Thoracic aorta (tissue), 2 donors: Measurements from ENCODE around the gene KCNQ5. TPM values are rescaled to one million over a fixed set of nuclear protein-coding genes. Genes with fewer than 3 reads are reported as not detected.

Source experiments
- ATAC-seq: fragments of 150-250 bp; one replicate; pipeline ENCODE4 v1.8.0; 2017; ENCODE audit warnings: low read depth; ENCODE audit not compliant: insufficient number of reproducible peaks, low FRiP score
- DNase-seq: peaks from one replicate; pipeline ENCODE4 v3.0.0-alpha.2; 2020; ENCODE audit warnings: low spot score
- H3K27ac ChIP-seq, 2 donors: fragments of 200-600 bp; sonication (generic); 1 replicate in 1 of 2; 2 replicates in 1 of 2; pipeline ENCODE4 v1.5.1; 2016; ENCODE audit warnings: mild to moderate bottlenecking in 2 of 2, moderate library complexity in 2 of 2
- H3K27me3 ChIP-seq: fragments of 200-600 bp; sonication (generic); replicated peaks from 2 replicates; pipeline ENCODE4 v1.6.0; 2016; ENCODE audit warnings: mild to moderate bottlenecking; ENCODE audit not compliant: insufficient read depth
- H3K36me3 ChIP-seq: fragments of 200-600 bp; sonication (generic); one replicate; pipeline ENCODE4 v1.5.1; 2016
- H3K4me1 ChIP-seq, 2 donors: fragments of 200-600 bp; sonication (generic); 1 replicate in 1 of 2; 2 replicates in 1 of 2; pipeline versions ENCODE4 v1.5.1 to v1.6.0; 2016; ENCODE audit warnings: low read depth in 2 of 2, mild to moderate bottlenecking in 1 of 2; ENCODE audit not compliant: control insufficient read depth in 1 of 2
- H3K4me3 ChIP-seq: fragments of 200-600 bp; sonication (generic); 2 replicates; pipeline ENCODE4 v1.5.1; 2016; ENCODE audit warnings: mild to moderate bottlenecking
- H3K9me3 ChIP-seq: fragments of 200-600 bp; sonication (generic); 2 replicates; pipeline ENCODE4 v1.5.1; 2016
- total RNA-seq, 2 donors: library from RNA; depleted of rRNA; stranded (reverse); fragments of >200 nt; gene quantifications; one replicate each; pipeline versions ENCODE4 v1.1.0 to v1.2.3, GENCODE V29; 2016
- TF ChIP-seq, protein P1 (sequence below): fragments of 200-600 bp; sonication (generic); IDR thresholded peaks from one replicate; pipeline ENCODE4 v1.5.1; 2019; ENCODE audit warnings: antibody characterized with exemption

KCNQ5 gene
- total RNA-seq, 2 donors from 2014 or later, result 7.3 to 8.5 TPM

DNA sequence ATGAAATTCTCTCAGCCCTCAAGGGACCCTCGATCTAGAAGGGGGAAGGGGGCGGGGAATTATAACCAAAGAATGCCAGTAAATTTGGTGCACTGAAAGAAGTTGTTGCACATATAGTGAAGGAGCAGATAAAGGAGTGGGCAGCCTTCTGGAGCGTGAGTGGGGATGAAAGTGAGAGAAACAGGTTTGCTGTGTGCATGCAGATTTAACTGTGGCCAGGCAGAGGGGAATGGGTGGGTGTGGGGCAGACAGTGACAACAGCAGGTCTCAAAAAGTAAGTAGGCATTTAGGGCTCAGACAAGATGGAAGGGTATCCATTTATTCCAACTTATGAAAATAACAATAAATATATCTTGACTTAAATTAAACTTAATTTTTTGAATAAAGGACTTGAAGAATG, 149.1 kb downstream of the KCNQ5 start:
- ATAC-seq (no peak), DNase-seq (no peak)
- H3K9me3 ChIP-seq, result no peaks in the 10 kb centered on the region
- H3K4me3 ChIP-seq, result no peak overlapping the region
- H3K4me1 ChIP-seq, result no peaks in the 10 kb centered on the region
- TF ChIP-seq, protein P1, sequence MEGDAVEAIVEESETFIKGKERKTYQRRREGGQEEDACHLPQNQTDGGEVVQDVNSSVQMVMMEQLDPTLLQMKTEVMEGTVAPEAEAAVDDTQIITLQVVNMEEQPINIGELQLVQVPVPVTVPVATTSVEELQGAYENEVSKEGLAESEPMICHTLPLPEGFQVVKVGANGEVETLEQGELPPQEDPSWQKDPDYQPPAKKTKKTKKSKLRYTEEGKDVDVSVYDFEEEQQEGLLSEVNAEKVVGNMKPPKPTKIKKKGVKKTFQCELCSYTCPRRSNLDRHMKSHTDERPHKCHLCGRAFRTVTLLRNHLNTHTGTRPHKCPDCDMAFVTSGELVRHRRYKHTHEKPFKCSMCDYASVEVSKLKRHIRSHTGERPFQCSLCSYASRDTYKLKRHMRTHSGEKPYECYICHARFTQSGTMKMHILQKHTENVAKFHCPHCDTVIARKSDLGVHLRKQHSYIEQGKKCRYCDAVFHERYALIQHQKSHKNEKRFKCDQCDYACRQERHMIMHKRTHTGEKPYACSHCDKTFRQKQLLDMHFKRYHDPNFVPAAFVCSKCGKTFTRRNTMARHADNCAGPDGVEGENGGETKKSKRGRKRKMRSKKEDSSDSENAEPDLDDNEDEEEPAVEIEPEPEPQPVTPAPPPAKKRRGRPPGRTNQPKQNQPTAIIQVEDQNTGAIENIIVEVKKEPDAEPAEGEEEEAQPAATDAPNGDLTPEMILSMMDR, result no peak
- H3K27ac ChIP-seq, result no peak overlapping the region
- no peaks in the 10 kb centered on the region for H3K27me3 ChIP-seq
- H3K36me3 ChIP-seq, result no peaks in the 10 kb centered on the region

DNA sequence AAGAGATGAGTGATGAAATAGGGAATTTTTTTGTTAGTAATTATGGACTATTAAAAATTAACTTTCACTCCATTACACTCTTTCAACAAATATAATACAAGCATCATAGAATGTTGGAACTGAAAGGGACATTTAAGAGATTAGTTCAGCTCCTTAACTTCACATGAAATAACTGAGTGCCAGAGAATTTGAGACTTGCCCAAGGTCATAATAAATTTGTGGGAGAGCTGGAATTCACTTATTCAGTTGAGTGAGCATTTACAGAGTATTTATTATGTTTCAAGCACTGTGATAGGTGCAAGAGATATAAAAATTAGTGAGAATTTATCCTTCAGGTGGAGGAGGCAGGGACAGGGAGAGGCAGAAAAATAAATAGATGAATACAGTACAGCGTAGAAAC, 154.6 kb downstream of the KCNQ5 start:
- DNase-seq (no peak), ATAC-seq (no peak)
- Histone ChIP-seq H3K4me3 (no peak overlapping the region), H3K27me3 (no peaks in the 10 kb centered on the region), H3K27ac (no peak overlapping the region), H3K4me1 (no peaks in the 10 kb centered on the region), H3K9me3 (no peaks in the 10 kb centered on the region), H3K36me3 (no peaks in the 10 kb centered on the region)
- TF ChIP-seq, protein P1, result no peak

DNA sequence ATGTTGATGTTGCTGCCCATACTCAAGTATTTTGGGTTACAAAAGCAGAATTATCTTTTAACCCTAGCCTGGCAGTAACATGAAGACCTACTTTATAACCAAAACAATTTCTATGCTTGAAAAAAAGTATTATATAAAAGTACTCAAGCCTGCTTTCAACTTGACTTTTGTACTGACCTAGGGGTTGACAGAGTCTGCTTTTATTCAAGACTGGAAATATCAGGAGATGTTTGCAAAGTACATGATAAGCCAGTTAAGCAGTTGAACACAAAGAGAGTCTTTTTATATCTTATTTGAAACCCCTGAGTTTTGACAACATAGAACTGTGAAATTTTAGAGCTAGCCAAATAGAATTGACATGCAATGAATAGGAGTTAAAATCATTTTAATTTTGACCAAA, 159.8 kb downstream of the KCNQ5 start:
- no peak overlapping the region for H3K4me3 ChIP-seq
- TF ChIP-seq, protein P1, result no peak
- H3K4me1 ChIP-seq, result peaks cover 10 to 25% of the 10 kb centered on the region in 2 donors
- H3K27me3 ChIP-seq, result no peaks in the 10 kb centered on the region
- no peaks in the 10 kb centered on the region for H3K36me3 ChIP-seq
- no peak for DNase-seq
- no peak for ATAC-seq
- no peaks in the 10 kb centered on the region for H3K9me3 ChIP-seq
- H3K27ac ChIP-seq, result no peak overlapping the region

DNA sequence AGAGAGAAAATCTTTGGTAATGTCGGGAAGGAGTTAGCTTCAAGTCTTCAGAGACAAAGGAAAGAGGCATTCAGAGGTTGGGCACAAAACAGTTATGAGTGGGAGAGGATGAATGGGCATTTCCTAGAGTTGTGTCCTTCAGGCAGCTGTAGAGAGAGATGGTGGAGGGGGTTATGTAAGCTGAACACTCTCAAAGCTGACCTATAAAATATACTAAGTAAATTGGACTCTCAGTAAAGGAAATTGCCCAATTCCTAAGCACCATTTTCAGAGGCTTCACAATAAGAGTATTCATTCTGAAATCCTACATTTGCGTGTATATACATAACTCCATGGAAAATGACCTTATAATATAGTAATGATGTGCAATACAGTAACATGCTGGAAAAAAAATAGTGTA, 161.2 kb downstream of the KCNQ5 start:
- Histone ChIP-seq H3K4me3 (no peak overlapping the region), H3K27me3 (no peaks in the 10 kb centered on the region), H3K4me1 (peaks cover 21 to 36% of the 10 kb centered on the region in 2 donors), H3K27ac (no peak overlapping the region), H3K36me3 (no peaks in the 10 kb centered on the region), H3K9me3 (no peaks in the 10 kb centered on the region)
- ATAC-seq (no peak), DNase-seq (no peak)
- TF ChIP-seq, protein P1, result no peak

DNA sequence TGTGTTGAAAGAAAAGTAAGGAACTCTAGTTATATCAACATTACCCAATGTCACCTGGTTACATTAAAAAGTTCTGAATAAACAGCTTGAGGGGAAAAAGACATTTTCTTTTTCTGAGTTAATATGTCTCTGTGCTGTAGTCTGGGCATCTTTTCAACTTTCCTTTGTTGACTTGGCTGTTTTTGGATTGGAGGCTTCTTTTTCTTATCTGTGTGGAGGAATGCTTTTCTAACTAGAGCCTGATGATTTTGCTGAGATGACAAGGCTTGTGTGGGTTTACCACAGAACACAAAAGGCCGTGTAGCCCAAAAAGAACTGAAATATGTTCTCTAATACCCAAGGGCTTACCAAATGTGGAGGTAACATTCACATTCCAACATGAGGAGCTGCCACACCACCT, 161.8 kb downstream of the KCNQ5 start:
- no peaks in the 10 kb centered on the region for H3K36me3 ChIP-seq
- H3K27me3 ChIP-seq, result no peaks in the 10 kb centered on the region
- TF ChIP-seq, protein P1, result no peak
- peak overlapping the region in 1 of 2 donors; percentile 22 for H3K27ac ChIP-seq
- ATAC-seq (no peak), DNase-seq (no peak)
- no peak overlapping the region for H3K4me3 ChIP-seq
- H3K4me1 ChIP-seq, result peaks cover 24 to 39% of the 10 kb centered on the region in 2 donors
- no peaks in the 10 kb centered on the region for H3K9me3 ChIP-seq
